NT2/D1 (cell line): ENCODE measurements around the gene RAB5B.

Source experiments
- DNase-seq: peaks from one replicate; pipeline ENCODE4 v3.0.0-alpha.2; 2011; ENCODE audit warnings: low read depth, low spot score
- H3K27me3 ChIP-seq: 2 replicates; pipeline ENCODE4 v1.6.0; 2011; ENCODE audit warnings: mild to moderate bottlenecking; ENCODE audit not compliant: insufficient read length, insufficient read depth
- H3K36me3 ChIP-seq: 2 replicates; pipeline ENCODE4 v1.6.1; 2011; ENCODE audit warnings: mild to moderate bottlenecking, low read length, mixed read lengths; ENCODE audit not compliant: insufficient read depth, insufficient read length
- H3K4me1 ChIP-seq: 2 replicates; pipeline ENCODE4 v1.5.1; 2011; ENCODE audit not compliant: insufficient read depth, insufficient read length
- H3K4me3 ChIP-seq: 2 replicates; pipeline ENCODE4 v1.5.1; 2011; ENCODE audit warnings: low read depth; ENCODE audit not compliant: insufficient read length
- H3K9ac ChIP-seq: 2 replicates; pipeline ENCODE4 v1.6.0; 2011; ENCODE audit warnings: low read depth; ENCODE audit not compliant: insufficient read length
- H3K9me3 ChIP-seq: 2 replicates; pipeline ENCODE4 v1.5.1; 2011; ENCODE audit warnings: mild to moderate bottlenecking, low read length; ENCODE audit not compliant: insufficient read depth
- SUZ12 ChIP-seq: IDR thresholded peaks from 2 replicates; pipeline ENCODE4 v1.6.1; 2011; ENCODE audit not compliant: insufficient read length, insufficient read depth; ENCODE audit errors: extremely low read depth
- YY1 ChIP-seq: IDR thresholded peaks from 2 replicates; pipeline ENCODE4 v1.6.1; 2011; ENCODE audit not compliant: insufficient read length, insufficient read depth
- ZNF274 ChIP-seq: IDR thresholded peaks from 2 replicates; pipeline ENCODE4 v1.6.1; 2011; ENCODE audit warnings: mild to moderate bottlenecking, low read depth, low read length

RAB5B gene

DNA sequence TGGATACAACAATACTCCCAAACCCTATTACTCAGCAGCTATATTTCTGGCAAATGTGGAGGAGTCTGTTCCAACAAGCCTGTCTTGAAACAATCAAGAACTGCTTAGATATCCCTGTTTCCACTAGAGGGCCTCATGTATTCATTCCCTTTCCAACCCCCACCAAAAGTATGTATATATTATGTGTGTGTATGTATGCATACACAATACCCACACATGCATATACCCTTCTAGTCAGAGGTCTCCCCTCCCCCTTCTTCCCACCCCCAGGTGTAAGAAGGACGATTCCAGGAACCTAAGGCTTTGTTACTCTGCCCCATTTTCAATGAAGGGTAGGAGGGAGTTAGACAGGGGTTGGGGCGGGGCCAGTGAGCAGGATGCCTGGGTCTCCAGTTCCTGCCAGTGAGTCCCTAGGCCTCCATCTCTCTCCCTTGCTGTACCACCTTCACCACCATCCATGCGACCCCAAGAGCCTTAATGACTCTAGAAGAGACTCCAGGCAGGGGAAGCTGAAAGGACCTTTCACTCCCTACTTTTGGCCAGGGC, 43.0 kb upstream of the RAB5B start, which contains the start of gene DGKA:
DGKA (plus strand) TSS at position 392 of the 546 bp plus-strand sequence. CDS start 5,342 bp downstream, outside the sequence.
- peak within 1 kb of the TSS; percentile 66 for H3K4me3 ChIP-seq
- H3K36me3 ChIP-seq = peaks cover 12% of the 10 kb centered on the region
- peak within 1 kb of the TSS; percentile 78 for H3K9ac ChIP-seq
- peaks cover 5% of the 10 kb centered on the region for H3K4me1 ChIP-seq
- H3K27me3 ChIP-seq = peaks cover 35% of the 10 kb centered on the region
- TF ChIP-seq SUZ12 = no peak
- TF ChIP-seq ZNF274 = no peak
- TF ChIP-seq YY1 = no peak
- DNase-seq = no peak
- no peaks in the 10 kb centered on the region for H3K9me3 ChIP-seq

DNA sequence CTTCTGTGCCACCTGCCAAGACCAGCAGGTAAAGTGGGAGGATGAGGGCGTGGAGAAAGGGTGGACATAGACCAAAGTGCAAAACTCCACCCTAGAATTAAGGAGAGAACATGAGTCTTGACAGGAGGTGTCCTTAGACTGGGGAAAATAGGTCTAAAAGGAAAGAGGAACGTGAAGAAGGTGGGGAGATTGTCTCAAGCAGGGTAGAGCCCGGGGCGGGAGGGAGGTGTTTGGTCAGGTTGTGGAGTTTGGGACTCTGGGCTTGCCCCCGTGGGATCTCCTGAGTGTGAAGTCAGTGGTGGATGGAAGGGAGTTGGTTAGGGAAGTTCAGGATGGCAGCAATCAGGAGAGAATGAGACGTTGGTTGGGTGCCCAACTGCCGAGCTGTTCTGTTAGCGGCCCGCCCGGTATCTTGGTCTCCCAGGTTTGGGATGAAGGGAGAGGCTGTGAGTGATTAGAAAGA, 42.5 kb upstream of the RAB5B start:
- Histone ChIP-seq H3K9me3 (no peaks in the 10 kb centered on the region), H3K27me3 (peaks cover 35% of the 10 kb centered on the region), H3K4me1 (peaks cover 5% of the 10 kb centered on the region), H3K9ac (peak overlapping the region; percentile 78), H3K36me3 (peaks cover 8% of the 10 kb centered on the region), H3K4me3 (peak overlapping the region; percentile 66)
- no peak for DNase-seq
- TF ChIP-seq YY1 (no peak), SUZ12 (no peak)

DNA sequence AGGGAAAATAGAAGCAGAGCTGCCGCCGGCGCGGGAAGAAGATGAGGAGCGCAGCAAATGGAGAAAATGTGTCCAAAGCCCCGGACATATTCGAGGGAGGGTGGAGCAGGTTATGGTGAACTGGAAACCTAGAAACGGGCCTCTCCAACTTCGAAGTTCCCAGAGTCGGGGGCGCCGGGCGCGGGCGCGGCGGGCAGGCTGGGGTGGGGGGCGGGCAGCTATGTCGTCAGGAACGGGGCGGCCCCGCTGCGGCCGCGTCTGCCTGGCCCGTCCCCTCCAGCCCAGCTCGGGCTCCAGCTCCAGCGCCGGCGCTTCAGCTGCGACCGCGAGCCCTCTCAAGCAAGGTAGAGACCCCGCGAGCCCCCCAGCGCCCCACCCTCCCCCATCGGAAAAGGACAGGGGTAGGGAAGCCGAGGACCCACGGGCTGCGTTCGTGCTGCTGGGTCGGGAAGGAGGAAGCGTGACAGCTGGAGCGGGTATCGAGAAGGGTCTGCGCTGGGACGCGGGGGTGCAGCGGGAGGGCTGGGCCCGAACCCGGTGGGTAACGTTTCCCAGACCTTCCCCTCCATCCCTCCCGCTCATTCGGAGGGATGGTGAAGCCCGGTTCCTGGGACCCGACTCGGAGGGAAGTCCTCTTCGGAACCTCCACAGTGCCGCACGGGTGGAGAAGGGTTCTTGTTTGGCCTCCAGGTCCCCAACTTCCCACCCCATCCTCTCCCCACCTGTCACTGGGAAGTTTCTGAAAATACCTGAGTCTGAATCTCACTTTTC, 41.9 kb upstream of the RAB5B start:
- Histone ChIP-seq H3K4me3 (peak overlapping the region; percentile 66), H3K9me3 (no peaks in the 10 kb centered on the region), H3K9ac (peak overlapping the region; percentile 78), H3K27me3 (peaks cover 35% of the 10 kb centered on the region), H3K4me1 (peaks cover 5% of the 10 kb centered on the region), H3K36me3 (peaks cover 10% of the 10 kb centered on the region)
- DNase-seq = no peak
- TF ChIP-seq ZNF274 (no peak), SUZ12 (no peak), YY1 (no peak)

DNA sequence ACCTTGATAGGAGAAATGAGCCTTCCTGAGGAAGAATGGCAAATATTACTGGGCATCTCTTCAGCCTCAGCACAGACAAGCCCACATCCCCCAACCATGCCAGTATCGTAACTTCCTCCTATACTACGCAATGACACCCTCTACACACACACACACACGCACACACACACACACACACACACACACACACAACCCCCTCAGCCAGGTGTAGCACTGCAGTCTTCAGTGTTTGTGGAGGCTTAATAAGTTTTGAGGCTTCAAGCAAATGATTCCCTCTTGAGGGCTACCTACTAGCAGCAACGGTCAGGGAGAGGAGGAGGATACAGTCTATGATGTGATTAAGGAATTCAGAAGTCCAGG, 41.3 kb upstream of the RAB5B start:
- H3K4me1 ChIP-seq = peaks cover 5% of the 10 kb centered on the region
- TF ChIP-seq ZNF274 = no peak
- TF ChIP-seq SUZ12 = no peak
- TF ChIP-seq YY1 = no peak
- H3K4me3 ChIP-seq = peak overlapping the region; percentile 66
- peaks cover 15% of the 10 kb centered on the region for H3K36me3 ChIP-seq
- no peak for DNase-seq
- H3K9ac ChIP-seq = peak overlapping the region; percentile 78
- H3K27me3 ChIP-seq = peaks cover 35% of the 10 kb centered on the region
- no peaks in the 10 kb centered on the region for H3K9me3 ChIP-seq

DNA sequence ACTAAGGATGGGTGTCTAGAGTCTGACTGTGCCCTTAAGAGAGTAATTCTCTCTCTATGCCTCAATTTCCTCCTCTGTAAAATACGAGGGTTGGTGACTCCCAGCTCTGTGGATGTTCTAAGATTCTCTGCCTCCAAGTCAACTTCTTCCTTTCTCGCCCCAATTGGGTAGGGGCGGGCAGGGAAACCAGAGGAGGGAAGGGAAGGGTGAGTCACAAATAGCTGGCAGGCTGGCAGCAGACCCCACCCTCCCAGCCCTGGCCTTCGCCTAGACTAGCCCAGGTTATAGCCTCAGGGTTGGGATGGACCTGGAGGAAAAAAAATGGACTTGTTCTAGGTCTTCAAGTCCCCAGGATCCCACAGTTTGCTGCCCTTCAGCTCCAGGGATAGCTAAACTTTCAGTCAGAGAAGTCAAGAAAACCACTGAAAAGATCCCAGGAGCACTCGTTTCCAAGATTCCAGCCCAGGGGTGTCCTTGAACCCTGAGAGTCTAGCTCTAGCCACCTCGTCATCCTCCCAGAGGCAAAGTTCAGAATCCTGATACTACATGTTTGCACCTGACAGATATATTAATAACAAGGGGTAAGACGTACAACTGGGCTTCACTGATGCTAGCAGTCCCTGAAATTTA, 40.6 kb upstream of the RAB5B start:
- H3K9ac ChIP-seq = no peak overlapping the region
- peaks cover 5% of the 10 kb centered on the region for H3K4me1 ChIP-seq
- no peaks in the 10 kb centered on the region for H3K9me3 ChIP-seq
- DNase-seq = no peak
- no peak for TF ChIP-seq YY1
- no peak overlapping the region for H3K4me3 ChIP-seq
- peaks cover 35% of the 10 kb centered on the region for H3K27me3 ChIP-seq
- peaks cover 18% of the 10 kb centered on the region for H3K36me3 ChIP-seq

DNA sequence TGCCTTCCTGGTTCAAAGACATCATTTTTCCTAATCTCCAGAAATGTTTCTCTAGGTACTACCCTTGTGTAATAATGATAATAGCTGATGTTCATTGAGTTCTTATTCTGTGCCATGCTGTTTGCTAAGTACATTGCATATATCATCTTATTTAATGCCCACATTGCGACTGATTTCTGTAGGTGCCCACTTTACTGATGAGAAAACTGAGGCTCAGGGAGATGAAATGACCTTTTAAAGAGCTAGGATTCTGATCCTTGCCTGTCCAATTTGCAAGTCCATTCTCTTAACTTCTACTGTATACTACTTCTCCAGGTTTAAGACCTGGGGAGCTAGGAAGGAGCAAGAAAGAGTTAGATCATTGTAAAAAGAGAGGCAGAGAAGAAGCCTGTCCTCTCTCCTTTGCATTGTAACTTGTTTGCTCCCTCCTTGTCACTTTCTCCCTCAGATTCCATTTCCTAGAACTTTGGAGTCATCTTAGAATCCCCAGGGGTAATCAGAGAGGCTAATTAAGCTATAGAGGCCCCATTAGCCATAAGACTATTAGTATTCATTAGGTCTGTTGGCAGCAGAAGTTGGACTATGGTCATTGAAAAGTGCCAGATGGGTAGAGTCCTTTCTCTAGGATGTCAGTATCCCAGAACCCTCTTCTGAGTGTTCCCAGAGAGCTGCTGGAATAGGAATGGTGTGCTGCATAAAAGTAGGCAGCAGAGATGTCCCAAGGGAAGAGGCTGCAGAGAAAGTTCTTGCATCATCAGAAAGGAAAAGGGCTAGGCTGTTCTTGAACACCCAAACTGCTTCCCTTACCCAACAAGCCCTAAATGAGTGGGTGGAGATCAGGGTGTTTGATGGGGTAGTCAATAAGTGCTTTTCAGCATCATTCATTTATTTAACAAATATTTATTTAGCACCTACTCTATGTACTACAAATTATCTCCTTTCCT, 39.8 kb upstream of the RAB5B start:
- DNase-seq = no peak
- TF ChIP-seq ZNF274 = no peak
- TF ChIP-seq YY1 = no peak
- TF ChIP-seq SUZ12 = no peak
- peaks cover 26% of the 10 kb centered on the region for H3K36me3 ChIP-seq
- no peaks in the 10 kb centered on the region for H3K9me3 ChIP-seq
- H3K27me3 ChIP-seq = peaks cover 35% of the 10 kb centered on the region
- H3K4me1 ChIP-seq = peaks cover 5% of the 10 kb centered on the region
- no peak overlapping the region for H3K4me3 ChIP-seq
- no peak overlapping the region for H3K9ac ChIP-seq

DNA sequence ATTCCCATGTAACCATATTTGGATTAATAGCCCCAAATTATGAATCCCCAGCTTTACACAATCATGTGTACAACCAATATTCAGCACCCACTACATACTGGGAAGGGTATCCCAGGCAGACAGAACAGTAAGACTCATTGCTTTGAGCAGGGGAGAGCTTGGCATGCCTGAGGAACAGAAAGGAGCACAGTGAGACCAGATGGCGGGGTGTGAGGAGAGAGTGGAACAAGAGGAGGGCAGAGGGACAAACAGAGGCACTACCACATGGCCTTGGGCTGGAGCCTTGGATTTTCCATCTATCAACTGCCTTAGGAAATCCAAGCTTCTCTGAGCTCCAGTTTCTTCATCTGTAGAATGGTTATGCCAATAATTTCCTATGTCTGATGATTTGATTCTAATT, 39.1 kb upstream of the RAB5B start:
- TF ChIP-seq ZNF274 (no peak), SUZ12 (no peak), YY1 (no peak)
- Histone ChIP-seq H3K4me1 (peaks cover 6% of the 10 kb centered on the region), H3K27me3 (peaks cover 40% of the 10 kb centered on the region), H3K9me3 (no peaks in the 10 kb centered on the region), H3K36me3 (peaks cover 30% of the 10 kb centered on the region), H3K9ac (no peak overlapping the region), H3K4me3 (no peak overlapping the region)
- DNase-seq = no peak
